Neural progenitor cell (in vitro differentiated cells): ENCODE measurements around the gene ATIC.

Experiments
- CTCF ChIP-seq: fragments of 200-600 bp; sonication (generic); IDR thresholded peaks from 2 replicates; pipeline ENCODE4 v1.5.1; 2017; ENCODE audit warnings: antibody characterized with exemption, mild to moderate bottlenecking
- EZH2 ChIP-seq: fragments of 200-600 bp; sonication (generic); IDR thresholded peaks from 2 replicates; pipeline ENCODE4 v1.6.1; 2017; ENCODE audit warnings: antibody characterized with exemption, mild to moderate bottlenecking, moderate library complexity
- EZH2phosphoT487 ChIP-seq: fragments of 200-600 bp; sonication (generic); IDR thresholded peaks from 2 replicates; pipeline ENCODE4 v1.6.1; 2017; ENCODE audit warnings: antibody characterized with exemption

GRCh38 chr2:215378045-215378444 lies 66.2 kb downstream of the ATIC start:
- no peak for TF ChIP-seq EZH2
- TF ChIP-seq CTCF = no peak
- no peak for TF ChIP-seq EZH2phosphoT487
